A549 (cell line): ENCODE data around the gene HMGB2.

Experiments
- BHLHE40 ChIP-seq: IDR thresholded peaks from 2 replicates; pipeline ENCODE4 v1.6.1; 2012; ENCODE audit warnings: low read depth, low read length, inconsistent platforms
- CTCF ChIP-seq: fragments of >200 bp; sonication (Bioruptor Twin); formaldehyde crosslinking; IDR thresholded peaks from 3 replicates; pipeline ENCODE4 v1.5.1; 2016
- FOSB ChIP-seq: fragments of 250-450 bp; sonication (Bioruptor Pico); IDR thresholded peaks from 2 replicates; pipeline ENCODE4 v1.5.0; 2020; ENCODE audit warnings: mild to moderate bottlenecking, moderate library complexity
- HDAC2 ChIP-seq: fragments of 200-600 bp; sonication (generic); IDR thresholded peaks from 2 replicates; pipeline ENCODE4 v1.6.1; 2016
- JUNB ChIP-seq: fragments of >200 bp; sonication (Bioruptor Twin); formaldehyde crosslinking; IDR thresholded peaks from 2 replicates; pipeline ENCODE4 v1.6.1; 2016
- MAZ ChIP-seq: fragments of 150-350 bp; IDR thresholded peaks from 2 replicates; pipeline ENCODE4 v1.6.1; 2014; ENCODE audit warnings: antibody characterized with exemption, low read depth, low read length, borderline replicate concordance
- NR3C1 ChIP-seq: fragments of >200 bp; sonication (Bioruptor Twin); formaldehyde crosslinking; IDR thresholded peaks from 3 replicates; pipeline ENCODE4 v1.6.1; 2017
- POLR2A ChIP-seq: IDR thresholded peaks from 2 replicates; pipeline ENCODE4 v1.6.1; 2012; ENCODE audit warnings: mild to moderate bottlenecking, low read length
- REST ChIP-seq: fragments of 200-600 bp; sonication (generic); IDR thresholded peaks from 2 replicates; pipeline ENCODE4 v1.6.1; 2016; ENCODE audit warnings: antibody characterized with exemption, mild to moderate bottlenecking, moderate library complexity
- SMC3 ChIP-seq: fragments of >200 bp; sonication (Bioruptor Twin); formaldehyde crosslinking; IDR thresholded peaks from 3 replicates; pipeline ENCODE4 v1.6.1; 2018; ENCODE audit warnings: inconsistent platforms
- SREBF2 ChIP-seq: fragments of 450-650 bp; IDR thresholded peaks from 2 replicates; pipeline ENCODE4 v1.6.1; 2014; ENCODE audit warnings: mild to moderate bottlenecking, moderate library complexity
- ZFP36 ChIP-seq: fragments of 450-650 bp; IDR thresholded peaks from 2 replicates; pipeline ENCODE4 v1.6.1; 2014; ENCODE audit warnings: borderline replicate concordance; ENCODE audit not compliant: partially characterized antibody

DNA sequence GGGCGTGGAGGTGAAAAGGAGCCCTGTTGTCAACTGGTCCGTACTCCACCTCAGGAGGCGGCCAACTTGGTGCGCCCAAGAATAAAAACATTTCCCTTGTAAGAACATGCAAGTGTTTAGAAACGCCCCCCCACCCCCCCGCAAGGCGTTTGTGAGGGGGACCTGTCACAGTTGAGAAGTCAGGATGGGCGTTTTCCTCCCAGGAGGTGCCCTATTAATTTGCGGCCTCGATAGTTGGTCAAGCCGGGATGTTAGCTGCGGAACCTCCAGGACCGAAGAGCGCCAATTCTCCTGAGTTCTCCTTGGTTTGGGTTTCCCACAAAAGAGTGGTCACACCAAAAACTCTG, 35.9 kb upstream of the HMGB2 start:
- TF ChIP-seq MAZ = no peak
- TF ChIP-seq CTCF = no peak
- TF ChIP-seq POLR2A = no peak; the same call in 1 of the 2 replicates
- TF ChIP-seq JUNB = no peak
- TF ChIP-seq ZFP36 = no peak
- no peak for TF ChIP-seq FOSB (CRISPR knock-in tag)
- TF ChIP-seq HDAC2 = no peak
- no peak for TF ChIP-seq SMC3
- TF ChIP-seq NR3C1 = no peak
- TF ChIP-seq SREBF2 = no peak
- TF ChIP-seq REST = no peak
- no peak for TF ChIP-seq BHLHE40
